Measurements from ENCODE around the gene PLXNA4. TPM values are rescaled to one million over a fixed set of nuclear protein-coding genes. Genes with fewer than 3 reads are reported as not detected.

The PLXNA4 gene
- total and polyA plus RNA-seq, 4 donors, result 0.04 to 1.1 (median 0.41) TPM

- TF ChIP-seq REST (IDR thresholded peaks at IDR 0.05) (no peak), EGR1 (IDR thresholded peaks at IDR 0.05; ENCODE audit: low read depth in 2 of 2) (no peak), GABPA (IDR thresholded peaks at IDR 0.05 in 1 of 2, conservative IDR thresholded peaks at IDR 0.05 in 1 of 2) (no peak), YY1 (IDR thresholded peaks at IDR 0.05) (no peak)
Measured at GRCh38 chr7:132155715-132156114, 420.6 kb downstream of the PLXNA4 start (continued).

GRCh38 chr7:132154695-132155471, 421.4 kb downstream of the PLXNA4 start:
- 55% methylated on average over 8 of the region's 8 CpGs for WGBS

More at GRCh38 chr7:132154695-132155471, 421.4 kb downstream of the PLXNA4 start:
- H3K27me3 ChIP-seq (ENCODE audit: control insufficient read depth in 4 of 4, insufficient read depth in 4 of 4, low read length in 3 of 4), result no peaks in the 10 kb centered on the region
- H3K9ac ChIP-seq (ENCODE audit: low read depth in 1 of 2, low read length in 2 of 2), result no peak overlapping the region
- H3K36me3 ChIP-seq (ENCODE audit: control insufficient read depth in 4 of 4, insufficient read depth in 3 of 4, low read depth in 1 of 4, low read length in 3 of 4), result no peaks in the 10 kb centered on the region
- H3K27ac ChIP-seq (ENCODE audit: low read depth in 1 of 2, low read length in 2 of 2), result no peak overlapping the region
- no peak for TF ChIP-seq ATF3 (IDR thresholded peaks at IDR 0.05)
- TF ChIP-seq YY1 (IDR thresholded peaks at IDR 0.05), result no peak
- TF ChIP-seq HNF4G (IDR thresholded peaks at IDR 0.05), result no peak
- TF ChIP-seq REST (IDR thresholded peaks at IDR 0.05), result no peak
- no peak for TF ChIP-seq FOXA2 (IDR thresholded peaks at IDR 0.05)
- no peak for TF ChIP-seq ZBTB33 (IDR thresholded peaks at IDR 0.05)
- no peak for TF ChIP-seq GABPA (IDR thresholded peaks at IDR 0.05 in 1 of 2, conservative IDR thresholded peaks at IDR 0.05 in 1 of 2)
- TF ChIP-seq HNF4A (conservative IDR thresholded peaks at IDR 0.05), result no peak
- TF ChIP-seq RXRA (IDR thresholded peaks at IDR 0.05), result no peak
- TF ChIP-seq RAD21 (IDR thresholded peaks at IDR 0.05), result no peak
- no peak for TF ChIP-seq NR2F2 (IDR thresholded peaks at IDR 0.05)
- no peak for TF ChIP-seq MAX (IDR thresholded peaks at IDR 0.05)
- TF ChIP-seq JUND (IDR thresholded peaks at IDR 0.05), result no peak
- H3K4me1 ChIP-seq (ENCODE audit: control insufficient read depth in 4 of 4, insufficient read depth in 4 of 4, low read length in 3 of 4), result no peaks in the 10 kb centered on the region
- peaks cover 0 to 3% (median 0%) of the 10 kb centered on the region in 4 donors for H3K9me3 ChIP-seq (ENCODE audit: control insufficient read depth in 4 of 4, low read length in 3 of 4)
- no peak for DNase-seq (ENCODE audit: low spot score)
- no peak overlapping the region for H3K4me3 ChIP-seq (ENCODE audit: low read depth in 1 of 3, low read length in 3 of 3)
